Body of pancreas (tissue), 4 donors: ENCODE data around the gene RALGPS2. TPM values are rescaled to one million over a fixed set of nuclear protein-coding genes. Genes with fewer than 3 reads are reported as not detected.

Source experiments
- ATAC-seq: fragments of 150-250 bp; one replicate; pipeline ENCODE4 v1.9.1; 2016
- DNase-seq, 4 donors: peaks; one replicate each; pipeline ENCODE4 v3.0.0-alpha.2; 2019
- H3K27ac ChIP-seq, 4 donors: fragments of 200-600 bp; sonication (generic); 1 replicate in 3 of 4; 2 replicates in 1 of 4; pipeline versions ENCODE4 v1.5.1 to v1.6.1; 2016 to 2019; ENCODE audit warnings: mild to moderate bottlenecking in 1 of 4, mixed read lengths in 1 of 4, moderate library complexity in 1 of 4
- H3K27me3 ChIP-seq, 2 donors: fragments of 200-600 bp; sonication (generic); one replicate each; pipeline ENCODE4 v1.6.0; 2016; ENCODE audit warnings: mild to moderate bottlenecking in 1 of 2
- H3K36me3 ChIP-seq, 2 donors: fragments of 200-600 bp; sonication (generic); replicated peaks in 1 of 2; 2 replicates each; pipeline ENCODE4 v1.5.1; 2016; ENCODE audit warnings: low read depth in 2 of 2; ENCODE audit not compliant: insufficient read depth in 1 of 2
- H3K4me1 ChIP-seq: fragments of 200-600 bp; sonication (generic); one replicate; pipeline ENCODE4 v1.6.0; 2016
- H3K4me3 ChIP-seq, 2 donors: fragments of 200-600 bp; sonication (generic); 1 replicate in 1 of 2; 2 replicates in 1 of 2; pipeline ENCODE4 v1.5.1; 2016 to 2019
- H3K9me3 ChIP-seq, 3 donors: fragments of 200-600 bp; sonication (generic); 1 replicate in 2 of 3; 2 replicates in 1 of 3; pipeline ENCODE4 v1.5.1; 2016
- POLR2A ChIP-seq, 3 donors: fragments of 450-650 bp; IDR thresholded peaks; one replicate each; pipeline ENCODE4 v1.6.1; 2016; ENCODE audit warnings: antibody characterized with exemption in 3 of 3, mild to moderate bottlenecking in 2 of 3
- WGBS, 2 donors: methylation state at CpG; one replicate each; pipeline ENCODE4 v1.1.5; 2017; 5-methylcytosine and 5-hydroxymethylcytosine counted together
- intact Hi-C: fragments of 100-400 bp; cut with DNase I; formaldehyde crosslinking; loops from one replicate; pipeline ENCODE4 v1.15.1; 2023
- total RNA-seq, 2 donors: library from RNA; depleted of rRNA; stranded (reverse); fragments of >200 nt; gene quantifications; one replicate each; pipeline ENCODE4 v1.1.0, GENCODE V29; 2016
- TF ChIP-seq, protein P1 (sequence below), 7 experiments: fragments of 450-650 bp in 4 of 7; fragments of 200-600 bp in 3 of 7; sonication (generic) in 3 of 7; IDR thresholded peaks; one replicate each; pipeline ENCODE4 v1.5.1; 2016 to 2019; ENCODE audit warnings: antibody characterized with exemption in 7 of 7

The RALGPS2 gene
- total RNA-seq, 2 donors from 2014 or later = 9.1 to 10.9 TPM

DNA sequence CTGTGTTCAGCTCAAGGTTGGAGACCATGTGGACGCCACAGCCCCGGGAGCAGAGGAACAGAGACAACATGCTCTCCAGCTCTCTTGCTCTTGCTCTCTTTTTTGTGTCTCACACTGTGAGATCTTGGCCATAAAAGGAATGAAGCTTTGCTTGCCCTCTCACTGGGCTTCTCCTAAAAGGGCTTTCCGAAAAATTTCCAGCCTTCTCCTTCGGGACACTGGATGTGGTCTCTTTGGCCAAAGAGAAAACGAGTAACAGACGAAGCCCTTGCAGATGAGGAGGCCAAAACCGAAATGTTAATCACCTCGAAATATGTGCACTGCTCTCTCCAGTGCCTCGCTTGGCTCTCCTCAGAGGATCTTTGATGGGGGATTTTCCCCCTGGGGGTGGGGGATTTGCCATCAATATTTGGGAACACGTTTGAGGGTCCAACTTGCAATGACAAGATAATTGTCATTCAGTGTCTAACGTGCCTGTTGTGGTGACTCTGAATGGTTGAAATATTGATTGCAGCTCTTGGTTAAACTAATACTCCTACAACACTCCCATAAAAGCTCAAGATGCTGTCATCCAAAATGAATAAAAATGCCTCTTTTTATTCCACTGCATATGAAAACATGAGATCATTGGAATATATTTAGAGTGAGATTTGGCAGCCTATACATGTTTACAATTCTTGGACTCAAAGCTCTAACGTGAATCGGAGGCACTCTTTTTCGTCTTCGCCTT lies 214.5 kb downstream of the RALGPS2 start:
- peak overlapping the region; percentile 25 to 67 (median 55) for H3K27ac ChIP-seq
- H3K36me3 ChIP-seq = no peaks in the 10 kb centered on the region
- 57 to 59% methylated on average over 15 of the region's 15 CpGs for WGBS, 2 donors
- no peaks in the 10 kb centered on the region for H3K9me3 ChIP-seq
- ATAC-seq (peak; percentile 25), DNase-seq (no peak)
- H3K4me1 ChIP-seq = peaks cover 14% of the 10 kb centered on the region
- TF ChIP-seq POLR2A (IDR thresholded peaks at IDR 0.05) = no peak
- TF ChIP-seq, protein P1, sequence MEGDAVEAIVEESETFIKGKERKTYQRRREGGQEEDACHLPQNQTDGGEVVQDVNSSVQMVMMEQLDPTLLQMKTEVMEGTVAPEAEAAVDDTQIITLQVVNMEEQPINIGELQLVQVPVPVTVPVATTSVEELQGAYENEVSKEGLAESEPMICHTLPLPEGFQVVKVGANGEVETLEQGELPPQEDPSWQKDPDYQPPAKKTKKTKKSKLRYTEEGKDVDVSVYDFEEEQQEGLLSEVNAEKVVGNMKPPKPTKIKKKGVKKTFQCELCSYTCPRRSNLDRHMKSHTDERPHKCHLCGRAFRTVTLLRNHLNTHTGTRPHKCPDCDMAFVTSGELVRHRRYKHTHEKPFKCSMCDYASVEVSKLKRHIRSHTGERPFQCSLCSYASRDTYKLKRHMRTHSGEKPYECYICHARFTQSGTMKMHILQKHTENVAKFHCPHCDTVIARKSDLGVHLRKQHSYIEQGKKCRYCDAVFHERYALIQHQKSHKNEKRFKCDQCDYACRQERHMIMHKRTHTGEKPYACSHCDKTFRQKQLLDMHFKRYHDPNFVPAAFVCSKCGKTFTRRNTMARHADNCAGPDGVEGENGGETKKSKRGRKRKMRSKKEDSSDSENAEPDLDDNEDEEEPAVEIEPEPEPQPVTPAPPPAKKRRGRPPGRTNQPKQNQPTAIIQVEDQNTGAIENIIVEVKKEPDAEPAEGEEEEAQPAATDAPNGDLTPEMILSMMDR (IDR thresholded peaks at IDR 0.05) = no peak
- no peaks in the 10 kb centered on the region for H3K27me3 ChIP-seq
- intact Hi-C loops = no loop called here
- H3K4me3 ChIP-seq = no peak overlapping the region

DNA sequence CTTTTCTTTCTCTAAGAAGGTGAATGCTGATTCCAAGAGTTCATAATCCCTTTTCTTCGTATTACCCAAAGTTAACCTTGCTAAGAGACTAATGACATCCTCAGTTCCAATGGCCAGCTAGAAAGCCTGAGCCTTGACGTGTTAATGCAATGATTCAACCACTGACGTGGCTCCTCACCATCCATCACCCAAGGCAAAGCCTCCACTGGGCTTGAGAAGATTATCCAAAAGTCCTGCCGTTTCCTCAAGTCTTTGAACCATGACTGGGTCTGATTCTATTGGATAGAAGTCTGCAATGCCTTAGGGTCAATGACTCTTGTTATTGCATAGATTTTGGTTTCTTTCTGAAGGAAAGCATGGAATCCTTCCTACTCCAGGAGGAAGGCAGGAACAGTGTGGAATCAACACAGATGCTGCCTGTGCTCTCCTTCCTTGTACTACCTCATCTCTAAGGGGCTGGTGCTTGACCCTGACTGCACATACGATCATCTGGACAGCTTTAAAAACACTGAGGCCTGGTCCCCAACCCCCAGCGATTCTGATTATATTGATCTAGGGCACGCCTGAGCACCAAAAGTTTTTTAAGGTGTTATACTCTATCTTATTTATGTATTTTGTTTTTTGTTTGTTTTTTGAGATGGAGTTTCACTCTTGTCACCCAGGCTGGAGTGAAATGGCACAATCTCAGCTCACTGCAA lies 215.2 kb downstream of the RALGPS2 start:
- Histone ChIP-seq H3K4me3 (no peak overlapping the region), H3K4me1 (peaks cover 14% of the 10 kb centered on the region), H3K9me3 (no peaks in the 10 kb centered on the region), H3K27me3 (no peaks in the 10 kb centered on the region), H3K27ac (peak overlapping the region in 1 of 4 donors; percentile 59), H3K36me3 (no peaks in the 10 kb centered on the region)
- 73 to 83% methylated on average over 7 of the region's 7 CpGs for WGBS, 2 donors
- TF ChIP-seq, protein P1 (IDR thresholded peaks at IDR 0.05) = no peak
- no peak for TF ChIP-seq POLR2A (IDR thresholded peaks at IDR 0.05)
- DNase-seq (no peak), ATAC-seq (no peak)
- intact Hi-C loops = no loop called here

DNA sequence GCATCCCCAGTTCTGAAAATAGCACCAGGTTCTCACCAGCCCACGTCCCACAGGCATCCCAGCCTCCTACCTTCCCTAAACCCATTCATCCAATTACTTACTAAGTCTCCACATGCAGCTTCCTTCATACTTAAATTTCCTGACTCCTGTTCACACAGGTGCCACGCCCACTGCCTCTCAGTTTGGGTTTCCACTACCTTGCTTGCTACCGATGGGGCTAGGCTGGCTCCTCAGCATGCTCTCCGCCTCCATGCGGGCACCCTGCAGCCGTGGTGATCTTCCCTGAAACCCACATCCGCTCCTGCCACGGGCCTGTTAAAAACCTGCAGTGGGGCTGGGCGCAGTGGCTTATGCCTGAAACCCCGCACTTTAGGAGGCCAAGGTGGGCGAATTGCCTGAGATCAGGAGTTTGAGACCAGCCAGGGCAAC lies 216.2 kb downstream of the RALGPS2 start:
- Histone ChIP-seq H3K27me3 (no peaks in the 10 kb centered on the region), H3K9me3 (no peaks in the 10 kb centered on the region), H3K4me3 (no peak overlapping the region), H3K4me1 (peaks cover 24% of the 10 kb centered on the region), H3K27ac (no peak overlapping the region), H3K36me3 (no peaks in the 10 kb centered on the region)
- intact Hi-C loops = no loop called here
- WGBS, 2 donors = 79 to 85% methylated on average over 11 of the region's 11 CpGs
- ATAC-seq = no peak
- TF ChIP-seq, protein P1 (IDR thresholded peaks at IDR 0.05) = no peak
- no peak for TF ChIP-seq POLR2A (IDR thresholded peaks at IDR 0.05)
- no peak for DNase-seq

DNA sequence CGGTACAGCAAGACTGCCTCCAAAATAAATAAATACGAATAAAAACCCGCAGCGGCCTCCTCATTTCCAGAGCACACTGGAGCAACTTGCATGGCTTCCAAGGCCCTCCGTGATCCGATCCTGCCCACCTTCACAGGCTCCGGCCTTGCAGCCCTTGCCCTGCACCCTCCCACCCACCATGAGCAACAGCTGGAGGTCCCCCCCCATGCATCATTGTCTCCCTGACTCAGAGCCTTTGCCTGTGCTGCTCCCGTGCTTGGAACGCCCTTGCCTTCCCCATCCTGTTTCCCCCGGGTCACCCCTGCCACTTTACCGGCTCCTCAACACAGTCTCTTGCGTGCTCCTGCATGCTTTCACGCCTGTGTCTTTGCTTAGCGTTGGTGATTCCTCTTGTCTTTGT lies 216.8 kb downstream of the RALGPS2 start:
- Histone ChIP-seq H3K27me3 (no peaks in the 10 kb centered on the region), H3K27ac (no peak overlapping the region), H3K4me3 (no peak overlapping the region), H3K36me3 (no peaks in the 10 kb centered on the region), H3K4me1 (peaks cover 24% of the 10 kb centered on the region), H3K9me3 (no peaks in the 10 kb centered on the region)
- DNase-seq (no peak), ATAC-seq (no peak)
- TF ChIP-seq, protein P1 (IDR thresholded peaks at IDR 0.05) = no peak
- TF ChIP-seq POLR2A (IDR thresholded peaks at IDR 0.05) = no peak
- intact Hi-C loops = no loop called here
- WGBS, 2 donors = 82 to 85% methylated on average over 12 to 14 of the region's 14 CpGs
